Karpas-422 (cell line): Measurements from ENCODE around the gene ERCC8. TPM values are rescaled to one million over a fixed set of nuclear protein-coding genes. Genes with fewer than 3 reads are reported as not detected.

Source experiments
- DNase-seq: peaks from one replicate; pipeline ENCODE4 v3.0.0-alpha.2; 2015
- H2AFZ ChIP-seq: fragments of 200-600 bp; sonication (generic); 2 replicates; pipeline ENCODE4 v1.6.1; 2014; ENCODE audit warnings: antibody characterized with exemption, low read length, mixed read lengths
- H3K27ac ChIP-seq: fragments of 200-600 bp; sonication (generic); 2 replicates; pipeline ENCODE4 v1.5.1; 2014; ENCODE audit warnings: mild to moderate bottlenecking, low read length, moderate library complexity
- H3K27me3 ChIP-seq: fragments of 200-600 bp; sonication (generic); 2 replicates; pipeline ENCODE4 v1.6.1; 2014; ENCODE audit warnings: low read length, mixed read lengths
- H3K36me3 ChIP-seq: fragments of 200-600 bp; sonication (generic); 2 replicates; pipeline ENCODE4 v1.6.1; 2014; ENCODE audit warnings: low read length, mixed read lengths; ENCODE audit not compliant: insufficient read depth
- H3K4me1 ChIP-seq: fragments of 200-600 bp; sonication (generic); 2 replicates; pipeline ENCODE4 v1.6.1; 2014; ENCODE audit warnings: mild to moderate bottlenecking, low read length, mixed read lengths
- H3K4me2 ChIP-seq: fragments of 200-600 bp; sonication (generic); 2 replicates; pipeline ENCODE4 v1.6.1; 2014; ENCODE audit warnings: low read length, low read depth, mild to moderate bottlenecking; ENCODE audit not compliant: poor library complexity, severe bottlenecking
- H3K4me3 ChIP-seq: fragments of 200-600 bp; sonication (generic); 2 replicates; pipeline ENCODE4 v1.5.1; 2014; ENCODE audit warnings: mild to moderate bottlenecking, antibody characterized with exemption, low read length, mixed read lengths
- H3K79me2 ChIP-seq: fragments of 200-600 bp; sonication (generic); 2 replicates; pipeline ENCODE4 v1.6.1; 2014; ENCODE audit warnings: mild to moderate bottlenecking, low read length, mixed read lengths
- H3K9ac ChIP-seq: fragments of 200-600 bp; sonication (generic); 2 replicates; pipeline ENCODE4 v1.6.0; 2014; ENCODE audit warnings: low read length
- H3K9me2 ChIP-seq: fragments of 200-600 bp; sonication (generic), shearing (Covaris generic); replicated peaks from 2 replicates; pipeline ENCODE4 v1.6.0; 2014; ENCODE audit warnings: mild to moderate bottlenecking, low read length, moderate library complexity; ENCODE audit not compliant: insufficient read depth
- H3K9me3 ChIP-seq: fragments of 300-700, 200-600 bp; sonication (generic); 2 replicates; pipeline ENCODE4 v1.6.1; 2014; ENCODE audit warnings: low read length, mixed read lengths
- H4K20me1 ChIP-seq: fragments of 200-600 bp; sonication (generic); 2 replicates; pipeline ENCODE4 v1.6.1; 2014; ENCODE audit warnings: mild to moderate bottlenecking, antibody characterized with exemption, low read length, low read depth; ENCODE audit not compliant: insufficient read depth
- total RNA-seq: library from RNA; depleted of rRNA; stranded (reverse); fragments of >200 nt; shearing (Covaris generic); gene quantifications from 2 replicates; pipeline ENCODE4 v1.2.3, GENCODE V29; 2014; ENCODE audit warnings: low replicate concordance

The ERCC8 gene
- total RNA-seq, 1 experiment from 2014 or later = 23.0 TPM

DNA sequence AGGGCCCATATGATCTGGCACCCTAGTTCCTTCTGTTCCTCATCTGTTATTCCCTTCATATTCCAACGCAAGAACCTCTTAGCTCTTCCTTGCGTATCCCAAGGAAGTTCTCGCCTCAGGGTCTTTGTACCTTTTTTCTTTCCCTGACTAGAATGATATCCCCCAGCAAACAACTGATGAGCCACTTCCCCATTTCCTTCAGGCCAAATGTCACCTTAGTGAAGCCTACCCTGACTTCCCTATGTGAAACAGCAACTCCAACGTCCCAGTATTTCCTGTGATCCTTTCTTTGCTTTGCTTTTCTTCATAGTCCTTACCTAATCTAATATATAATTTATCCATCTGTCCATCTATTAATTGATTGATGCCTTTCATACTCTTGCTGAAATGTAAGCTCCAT is 47.9 kb downstream of the ERCC8 start:
- H3K27ac ChIP-seq = no peak overlapping the region
- no peaks in the 10 kb centered on the region for H3K79me2 ChIP-seq
- peaks cover 16% of the 10 kb centered on the region for H3K36me3 ChIP-seq
- H3K9me2 ChIP-seq = no peaks in the 10 kb centered on the region
- no peaks in the 10 kb centered on the region for H3K9me3 ChIP-seq
- H3K4me1 ChIP-seq = no peaks in the 10 kb centered on the region
- no peak overlapping the region for H3K4me2 ChIP-seq
- no peaks in the 10 kb centered on the region for H4K20me1 ChIP-seq
- no peak overlapping the region for H2AFZ ChIP-seq
- no peak overlapping the region for H3K4me3 ChIP-seq
- H3K9ac ChIP-seq = no peak overlapping the region
- no peak for DNase-seq
- H3K27me3 ChIP-seq = no peaks in the 10 kb centered on the region

DNA sequence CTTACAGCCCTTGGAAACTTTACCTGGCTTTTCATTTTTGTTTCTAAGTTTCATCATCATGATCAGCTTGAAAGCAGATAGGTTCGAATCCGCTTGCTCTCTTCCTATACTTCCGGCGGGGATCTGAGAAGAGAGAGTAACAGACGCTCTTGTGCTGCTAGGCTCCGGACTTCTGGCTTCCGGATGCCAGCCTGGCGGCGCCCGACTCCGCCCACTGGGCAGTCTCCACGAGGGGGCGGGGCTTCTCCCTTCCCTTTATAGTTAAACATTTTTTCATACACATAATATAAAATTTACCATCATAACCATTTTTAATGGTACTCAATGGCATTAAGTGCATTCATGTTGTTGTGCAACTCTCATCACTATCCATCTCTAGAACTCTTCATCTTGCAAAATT is 51.3 kb downstream of the ERCC8 start:
- no peak overlapping the region for H3K4me2 ChIP-seq
- H3K9me3 ChIP-seq = no peaks in the 10 kb centered on the region
- no peaks in the 10 kb centered on the region for H3K4me1 ChIP-seq
- H3K4me3 ChIP-seq = no peak overlapping the region
- no peak overlapping the region for H3K9ac ChIP-seq
- no peak overlapping the region for H2AFZ ChIP-seq
- H3K27ac ChIP-seq = no peak overlapping the region
- no peaks in the 10 kb centered on the region for H4K20me1 ChIP-seq
- H3K27me3 ChIP-seq = no peaks in the 10 kb centered on the region
- no peak for DNase-seq
- no peaks in the 10 kb centered on the region for H3K9me2 ChIP-seq
- peaks cover 13% of the 10 kb centered on the region for H3K36me3 ChIP-seq
- no peaks in the 10 kb centered on the region for H3K79me2 ChIP-seq

GRCh38 chr5:60891667-60892066 is 53.2 kb downstream of the ERCC8 start:
- Histone ChIP-seq H2AFZ (no peak overlapping the region), H3K4me2 (no peak overlapping the region), H3K9me3 (no peaks in the 10 kb centered on the region), H3K4me1 (no peaks in the 10 kb centered on the region), H3K4me3 (no peak overlapping the region), H4K20me1 (no peaks in the 10 kb centered on the region), H3K27ac (no peak overlapping the region), H3K36me3 (peaks cover 15% of the 10 kb centered on the region), H3K9me2 (no peaks in the 10 kb centered on the region), H3K27me3 (no peaks in the 10 kb centered on the region), H3K79me2 (no peaks in the 10 kb centered on the region), H3K9ac (no peak overlapping the region)
- DNase-seq = no peak

GRCh38 chr5:60888359-60889061 is 56.4 kb downstream of the ERCC8 start:
- 0 out of 2 replicates have a peak, but pooled peaks cover 7% of the 10 kb centered on the region for H3K36me3 ChIP-seq
- no peak for DNase-seq
- H3K9me2 ChIP-seq = no peaks in the 10 kb centered on the region

GRCh38 chr5:60887746-60888145 is 57.1 kb downstream of the ERCC8 start:
- H3K4me1 ChIP-seq = no peaks in the 10 kb centered on the region
- no peaks in the 10 kb centered on the region for H3K9me3 ChIP-seq

More at GRCh38 chr5:60888359-60889061, 56.4 kb downstream of the ERCC8 start:
- H3K4me1 ChIP-seq = no peaks in the 10 kb centered on the region
- H2AFZ ChIP-seq = no peak overlapping the region
- H4K20me1 ChIP-seq = no peaks in the 10 kb centered on the region
- H3K9me3 ChIP-seq = no peaks in the 10 kb centered on the region
- no peak overlapping the region for H3K4me3 ChIP-seq
- no peaks in the 10 kb centered on the region for H3K79me2 ChIP-seq
- no peaks in the 10 kb centered on the region for H3K27me3 ChIP-seq
- H3K9ac ChIP-seq = no peak overlapping the region
- no peak overlapping the region for H3K4me2 ChIP-seq
- H3K27ac ChIP-seq = no peak overlapping the region

GRCh38 chr5:60887096-60887495 is 57.8 kb downstream of the ERCC8 start:
- peak; percentile 15 for DNase-seq
- H3K27me3 ChIP-seq = no peaks in the 10 kb centered on the region
- no peak overlapping the region for H3K4me3 ChIP-seq
- no peaks in the 10 kb centered on the region for H3K79me2 ChIP-seq
- no peak overlapping the region for H3K4me2 ChIP-seq
- H3K9me2 ChIP-seq = no peaks in the 10 kb centered on the region
- H4K20me1 ChIP-seq = no peaks in the 10 kb centered on the region
- H3K4me1 ChIP-seq = no peaks in the 10 kb centered on the region
- H3K36me3 ChIP-seq = 0 out of 2 replicates have a peak, but pooled peaks cover 6% of the 10 kb centered on the region
- no peak overlapping the region for H3K9ac ChIP-seq
- H3K9me3 ChIP-seq = no peaks in the 10 kb centered on the region
- no peak overlapping the region for H3K27ac ChIP-seq
- H2AFZ ChIP-seq = no peak overlapping the region

More at GRCh38 chr5:60887746-60888145, 57.1 kb downstream of the ERCC8 start:
- H3K36me3 ChIP-seq = 0 out of 2 replicates have a peak, but pooled peaks cover 3% of the 10 kb centered on the region
- H2AFZ ChIP-seq = no peak overlapping the region
- DNase-seq = peak; percentile 30
- H3K4me2 ChIP-seq = no peak overlapping the region
- H3K27me3 ChIP-seq = no peaks in the 10 kb centered on the region
- no peak overlapping the region for H3K4me3 ChIP-seq
- no peaks in the 10 kb centered on the region for H4K20me1 ChIP-seq
- no peaks in the 10 kb centered on the region for H3K9me2 ChIP-seq
- H3K79me2 ChIP-seq = no peaks in the 10 kb centered on the region
- H3K9ac ChIP-seq = no peak overlapping the region
- H3K27ac ChIP-seq = no peak overlapping the region

- DNase-seq = peak; percentile 36
- H2AFZ ChIP-seq = no peak overlapping the region
- H3K4me2 ChIP-seq = no peak overlapping the region
- H4K20me1 ChIP-seq = no peaks in the 10 kb centered on the region
- H3K9me2 ChIP-seq = no peaks in the 10 kb centered on the region
- H3K4me1 ChIP-seq = no peaks in the 10 kb centered on the region
- no peaks in the 10 kb centered on the region for H3K79me2 ChIP-seq
- no peaks in the 10 kb centered on the region for H3K27me3 ChIP-seq
- H3K4me3 ChIP-seq = no peak overlapping the region
- no peaks in the 10 kb centered on the region for H3K9me3 ChIP-seq
- H3K36me3 ChIP-seq = 0 out of 2 replicates have a peak, but pooled peaks cover 6% of the 10 kb centered on the region
- no peak overlapping the region for H3K9ac ChIP-seq
- H3K27ac ChIP-seq = no peak overlapping the region
These were observed 58.7 kb downstream of the ERCC8 start for GRCh38 chr5:60886158-60886557.

DNA sequence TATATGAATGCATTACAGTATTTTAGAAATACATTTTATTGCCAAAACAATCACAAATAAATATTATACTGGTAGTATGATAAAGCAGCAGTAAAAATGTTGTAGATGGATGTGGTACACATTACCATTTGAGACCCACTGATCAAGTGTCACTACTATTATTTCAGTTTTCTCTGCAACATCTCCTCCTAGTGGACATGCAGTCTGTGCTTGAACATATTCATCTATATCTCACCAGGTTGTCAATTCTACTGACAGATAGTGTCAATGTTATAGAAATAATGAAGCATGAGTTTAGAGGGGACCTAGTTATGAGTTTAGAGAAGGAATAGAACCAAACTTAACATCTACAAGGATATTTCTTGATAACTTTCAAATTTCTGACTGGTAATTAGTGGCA is 61.6 kb downstream of the ERCC8 start:
- Histone ChIP-seq H3K4me1 (no peaks in the 10 kb centered on the region), H3K27ac (no peak overlapping the region), H3K9me3 (no peaks in the 10 kb centered on the region), H3K9ac (no peak overlapping the region), H3K79me2 (no peaks in the 10 kb centered on the region), H3K4me3 (no peak overlapping the region), H3K9me2 (no peaks in the 10 kb centered on the region), H3K36me3 (0 out of 2 replicates have a peak, but pooled peaks cover 6% of the 10 kb centered on the region), H3K4me2 (no peak overlapping the region), H2AFZ (no peak overlapping the region), H3K27me3 (no peaks in the 10 kb centered on the region), H4K20me1 (no peaks in the 10 kb centered on the region)
- peak; percentile 41 for DNase-seq
